ENCODE data around the gene ALG14. TPM values are rescaled to one million over a fixed set of nuclear protein-coding genes. Genes with fewer than 3 reads are reported as not detected.

Gene ALG14
- total and polyA plus RNA-seq, 10 of the 15 experiments (the other 5 are each of a cell fraction or from before 2014, with no cell fraction given): 2.6 to 19.2 (median 7.5) TPM

GRCh38 chr1:95067568-95067967 is 5.2 kb downstream of the ALG14 start (continued):
- TF ChIP-seq TCF3 (IDR thresholded peaks at IDR 0.05; ENCODE audit: borderline replicate concordance, insufficient read depth, low read depth, low read length): no peak
- no peak for TF ChIP-seq ZNF592 (IDR thresholded peaks at IDR 0.05)
- no peak for TF ChIP-seq SUZ12 (IDR thresholded peaks at IDR 0.05; ENCODE audit: unreplicated experiment)
- TF ChIP-seq SP1 (IDR thresholded peaks at IDR 0.05; ENCODE audit: low read depth, low read length): no peak
- TF ChIP-seq ZBTB33 (IDR thresholded peaks at IDR 0.05): no peak
- no peak for TF ChIP-seq PML (IDR thresholded peaks at IDR 0.05; ENCODE audit: low read length)
- TF ChIP-seq SIN3A (IDR thresholded peaks at IDR 0.05; ENCODE audit: low read depth, low read length): no peak
- no peak for TF ChIP-seq FOXK2 (IDR thresholded peaks at IDR 0.05)
- TF ChIP-seq PRDM15 (CRISPR knock-in tag; IDR thresholded peaks at IDR 0.05): no peak
- no peak for TF ChIP-seq ATF2 (IDR thresholded peaks at IDR 0.05; ENCODE audit: low read length)
- TF ChIP-seq BCL3 (IDR thresholded peaks at IDR 0.05; ENCODE audit: borderline replicate concordance, insufficient read depth, low read depth, low read length, poor library complexity, severe bottlenecking): no peak
- TF ChIP-seq NBN (IDR thresholded peaks at IDR 0.05): no peak
- no peak for TF ChIP-seq CBX3 (IDR thresholded peaks at IDR 0.05; ENCODE audit: borderline replicate concordance, low read depth)
